Neural progenitor cell (in vitro differentiated cells): ENCODE data around the gene ARHGAP20. TPM values are rescaled to one million over a fixed set of nuclear protein-coding genes. Genes with fewer than 3 reads are reported as not detected.

Source experiments
- DNase-seq: peaks from one replicate; pipeline ENCODE4 v3.0.0-alpha.2; 2016; ENCODE audit warnings: low spot score
- H2AFZ ChIP-seq: fragments of 200-600 bp; sonication (generic); replicated peaks from 2 replicates; pipeline ENCODE4 v1.6.1; 2016; ENCODE audit warnings: antibody characterized with exemption
- H3F3A ChIP-seq: fragments of 200-600 bp; sonication (generic); 2 replicates; pipeline ENCODE4 v1.6.1; 2016; ENCODE audit warnings: antibody characterized with exemption, low read depth
- H3K27ac ChIP-seq: fragments of 200-600 bp; sonication (generic); 2 replicates; pipeline ENCODE4 v1.5.1; 2016; ENCODE audit warnings: mild to moderate bottlenecking
- H3K27me3 ChIP-seq: fragments of 200-600 bp; sonication (generic); 2 replicates; pipeline ENCODE4 v1.6.1; 2016; ENCODE audit warnings: mild to moderate bottlenecking, moderate library complexity
- H3K36me3 ChIP-seq: fragments of 200-600 bp; sonication (generic); 2 replicates; pipeline ENCODE4 v1.5.1; 2016
- H3K4me1 ChIP-seq: fragments of 200-600 bp; sonication (generic); 2 replicates; pipeline ENCODE4 v1.6.1; 2016; ENCODE audit warnings: mixed run types
- H3K4me2 ChIP-seq: fragments of 200-600 bp; sonication (generic); 2 replicates; pipeline ENCODE4 v1.6.1; 2016
- H3K4me3 ChIP-seq: fragments of 200-600 bp; sonication (generic); 2 replicates; pipeline ENCODE4 v1.5.1; 2016
- H3K79me2 ChIP-seq: fragments of 200-600 bp; sonication (generic); 2 replicates; pipeline ENCODE4 v1.6.1; 2016; ENCODE audit warnings: low read depth
- H3K9ac ChIP-seq: fragments of 200-600 bp; sonication (generic); 2 replicates; pipeline ENCODE4 v1.6.1; 2016
- H3K9me3 ChIP-seq: fragments of 200-600 bp; sonication (generic); 2 replicates; pipeline ENCODE4 v1.5.1; 2016; ENCODE audit warnings: low read depth
- H4K20me1 ChIP-seq: fragments of 200-600 bp; sonication (generic); 2 replicates; pipeline ENCODE4 v1.6.1; 2016; ENCODE audit warnings: low read depth
- H3K27ac Mint-ChIP-seq: 3 replicates; pipeline ENCODE4 v1.8.0; 2021; ENCODE audit warnings: mixed read lengths
- H3K27me3 Mint-ChIP-seq: 2 replicates; pipeline ENCODE4 v1.8.0; 2022; ENCODE audit warnings: low read depth, mild to moderate bottlenecking, inconsistent platforms, moderate library complexity, mixed read lengths; ENCODE audit not compliant: insufficient read depth
- H3K36me3 Mint-ChIP-seq: 3 replicates; pipeline ENCODE4 v1.8.0; 2021; ENCODE audit warnings: mixed read lengths
- H3K4me1 Mint-ChIP-seq: 3 replicates; pipeline ENCODE4 v1.8.0; 2021; ENCODE audit warnings: mixed read lengths
- H3K4me3 Mint-ChIP-seq: 3 replicates; pipeline ENCODE4 v1.8.0; 2021; ENCODE audit warnings: mild to moderate bottlenecking, moderate library complexity, mixed read lengths
- H3K9me3 Mint-ChIP-seq: 3 replicates; pipeline ENCODE4 v1.8.0; 2020; ENCODE audit warnings: mixed read lengths
- CTCF ChIP-seq: fragments of 200-600 bp; sonication (generic); IDR thresholded peaks from 2 replicates; pipeline ENCODE4 v1.5.1; 2017; ENCODE audit warnings: antibody characterized with exemption, mild to moderate bottlenecking
- EZH2 ChIP-seq: fragments of 200-600 bp; sonication (generic); IDR thresholded peaks from 2 replicates; pipeline ENCODE4 v1.6.1; 2017; ENCODE audit warnings: antibody characterized with exemption, mild to moderate bottlenecking, moderate library complexity
- EZH2phosphoT487 ChIP-seq: fragments of 200-600 bp; sonication (generic); IDR thresholded peaks from 2 replicates; pipeline ENCODE4 v1.6.1; 2017; ENCODE audit warnings: antibody characterized with exemption
- total RNA-seq: library from RNA; depleted of rRNA; stranded (reverse); fragments of >200 nt; gene quantifications from 2 replicates; pipeline ENCODE4 v1.2.3, GENCODE V29; 2015; ENCODE audit warnings: low replicate concordance

Gene ARHGAP20
- total RNA-seq, 1 donor from 2014 or later, result not detected

GRCh38 chr11:110755941-110756340 lies 43.7 kb upstream of the ARHGAP20 start:
- Mint-ChIP-seq H3K36me3 (no peaks in the 10 kb centered on the region), H3K4me1 (no peaks in the 10 kb centered on the region), H3K27ac (no peak overlapping the region), H3K9me3 (peaks cover 3% of the 10 kb centered on the region), H3K4me3 (no peak overlapping the region), H3K27me3 (no peaks in the 10 kb centered on the region)
- H3K4me3 ChIP-seq, result no peak overlapping the region
- no peak overlapping the region for H3K4me2 ChIP-seq
- no peak overlapping the region for H3K9ac ChIP-seq
- no peak for DNase-seq
- TF ChIP-seq CTCF (no peak), EZH2phosphoT487 (no peak), EZH2 (no peak)
- H4K20me1 ChIP-seq, result no peaks in the 10 kb centered on the region
- H3K9me3 ChIP-seq, result no peaks in the 10 kb centered on the region
- H3K79me2 ChIP-seq, result no peaks in the 10 kb centered on the region
- no peak overlapping the region for H3K27ac ChIP-seq
- no peaks in the 10 kb centered on the region for H3K4me1 ChIP-seq
- H2AFZ ChIP-seq, result no peak overlapping the region
- H3K36me3 ChIP-seq, result no peaks in the 10 kb centered on the region
- no peaks in the 10 kb centered on the region for H3F3A ChIP-seq
- H3K27me3 ChIP-seq, result no peaks in the 10 kb centered on the region

- Histone ChIP-seq H3K9ac (no peak overlapping the region), H3K9me3 (no peaks in the 10 kb centered on the region), H3K4me3 (no peak overlapping the region), H3K36me3 (no peaks in the 10 kb centered on the region), H3K27me3 (no peaks in the 10 kb centered on the region), H4K20me1 (no peaks in the 10 kb centered on the region), H3K79me2 (no peaks in the 10 kb centered on the region), H3K27ac (no peak overlapping the region), H3K4me1 (no peaks in the 10 kb centered on the region), H3K4me2 (no peak overlapping the region), H3F3A (no peaks in the 10 kb centered on the region), H2AFZ (no peak overlapping the region)
- Mint-ChIP-seq H3K9me3 (peaks cover 7% of the 10 kb centered on the region), H3K4me1 (no peaks in the 10 kb centered on the region), H3K36me3 (no peaks in the 10 kb centered on the region), H3K27me3 (no peaks in the 10 kb centered on the region), H3K27ac (no peak overlapping the region), H3K4me3 (no peak overlapping the region)
- DNase-seq, result no peak
- TF ChIP-seq EZH2phosphoT487, result no peak
- TF ChIP-seq EZH2, result no peak
- no peak for TF ChIP-seq CTCF
These were observed 40.7 kb upstream of the ARHGAP20 start for GRCh38 chr11:110752890-110753289.

- Histone ChIP-seq H2AFZ (no peak overlapping the region), H3K9ac (no peak overlapping the region), H3K79me2 (no peaks in the 10 kb centered on the region), H3K27me3 (no peaks in the 10 kb centered on the region), H3K4me2 (no peak overlapping the region), H3K9me3 (no peaks in the 10 kb centered on the region), H3K4me1 (no peaks in the 10 kb centered on the region), H3K36me3 (no peaks in the 10 kb centered on the region), H3K4me3 (no peak overlapping the region), H4K20me1 (no peaks in the 10 kb centered on the region), H3K27ac (no peak overlapping the region), H3F3A (no peaks in the 10 kb centered on the region)
- no peak overlapping the region for H3K4me3 Mint-ChIP-seq
- H3K27ac Mint-ChIP-seq, result no peak overlapping the region
- TF ChIP-seq EZH2phosphoT487, result no peak
- TF ChIP-seq CTCF, result no peak
- no peak for TF ChIP-seq EZH2
- H3K27me3 Mint-ChIP-seq, result peaks cover 2% of the 10 kb centered on the region
- no peaks in the 10 kb centered on the region for H3K36me3 Mint-ChIP-seq
- no peaks in the 10 kb centered on the region for H3K4me1 Mint-ChIP-seq
- DNase-seq, result no peak
- peaks cover 7% of the 10 kb centered on the region for H3K9me3 Mint-ChIP-seq
These were observed 37.9 kb upstream of the ARHGAP20 start for GRCh38 chr11:110750100-110750499.

GRCh38 chr11:110747531-110747930 lies 35.3 kb upstream of the ARHGAP20 start:
- Mint-ChIP-seq H3K9me3 (peaks cover 4% of the 10 kb centered on the region), H3K4me3 (no peak overlapping the region), H3K4me1 (no peaks in the 10 kb centered on the region), H3K27ac (no peak overlapping the region), H3K36me3 (no peaks in the 10 kb centered on the region), H3K27me3 (peaks cover 2% of the 10 kb centered on the region)
- no peaks in the 10 kb centered on the region for H3K79me2 ChIP-seq
- no peaks in the 10 kb centered on the region for H3K4me1 ChIP-seq
- H3K4me2 ChIP-seq, result no peak overlapping the region
- no peak overlapping the region for H3K9ac ChIP-seq
- no peaks in the 10 kb centered on the region for H4K20me1 ChIP-seq
- no peak overlapping the region for H3K4me3 ChIP-seq
- H3K27ac ChIP-seq, result no peak overlapping the region
- H3K9me3 ChIP-seq, result no peaks in the 10 kb centered on the region
- no peaks in the 10 kb centered on the region for H3F3A ChIP-seq
- no peak overlapping the region for H2AFZ ChIP-seq
- no peaks in the 10 kb centered on the region for H3K27me3 ChIP-seq
- no peaks in the 10 kb centered on the region for H3K36me3 ChIP-seq
- TF ChIP-seq EZH2 (no peak), CTCF (no peak), EZH2phosphoT487 (no peak)
- DNase-seq, result no peak
